GM19238 (cell line): ENCODE results near the gene ARFGAP1.

ENCODE experiments used
- DNase-seq: peaks from one replicate; pipeline ENCODE4 v3.0.0; 2011; ENCODE audit warnings: low spot score; ENCODE audit not compliant: insufficient read length

The ARFGAP1 gene

DNA sequence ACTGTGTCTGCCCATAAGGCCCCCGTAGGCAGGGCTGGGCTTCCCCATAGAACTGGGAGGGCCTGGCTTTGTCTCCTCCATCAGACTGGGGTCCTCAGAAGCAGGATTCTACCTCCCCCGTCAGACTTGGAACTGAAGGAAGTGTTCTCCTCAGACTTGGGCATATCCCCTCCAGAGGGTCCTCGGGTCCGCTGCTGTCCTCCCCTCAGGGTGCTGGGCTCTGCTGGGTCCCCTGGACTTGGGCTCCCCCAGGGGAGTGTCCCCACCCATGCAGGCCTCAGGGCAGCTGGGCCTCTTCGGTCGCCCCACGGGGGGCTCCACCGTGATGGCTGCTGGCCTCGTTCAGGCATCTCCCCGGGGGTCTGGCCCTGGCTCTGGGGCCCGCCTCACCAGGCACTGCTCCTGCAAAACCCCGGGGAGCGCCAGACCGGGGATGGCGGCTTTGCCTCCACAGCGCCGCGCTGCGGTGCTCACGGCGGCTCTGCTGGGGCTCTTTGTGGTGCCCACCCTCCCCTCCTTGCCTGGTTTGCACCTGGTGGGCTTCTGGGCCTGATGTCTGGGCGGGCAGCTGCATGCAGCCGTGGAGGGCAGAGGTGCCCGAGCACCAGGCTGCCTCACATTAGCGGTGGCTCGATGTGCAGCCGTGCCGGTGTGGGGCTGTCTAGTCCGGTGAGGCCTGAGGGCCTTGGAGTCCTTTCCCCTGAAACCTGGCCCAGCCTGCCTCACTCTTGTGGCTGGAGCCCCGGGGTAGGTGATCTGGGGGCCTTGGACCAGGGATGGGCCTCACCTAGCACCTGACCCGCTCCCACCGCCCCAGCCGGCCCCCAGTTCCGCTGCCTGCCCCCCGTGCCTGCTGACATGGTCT lies 34.3 kb downstream of the ARFGAP1 start:
- no peak for DNase-seq

DNA sequence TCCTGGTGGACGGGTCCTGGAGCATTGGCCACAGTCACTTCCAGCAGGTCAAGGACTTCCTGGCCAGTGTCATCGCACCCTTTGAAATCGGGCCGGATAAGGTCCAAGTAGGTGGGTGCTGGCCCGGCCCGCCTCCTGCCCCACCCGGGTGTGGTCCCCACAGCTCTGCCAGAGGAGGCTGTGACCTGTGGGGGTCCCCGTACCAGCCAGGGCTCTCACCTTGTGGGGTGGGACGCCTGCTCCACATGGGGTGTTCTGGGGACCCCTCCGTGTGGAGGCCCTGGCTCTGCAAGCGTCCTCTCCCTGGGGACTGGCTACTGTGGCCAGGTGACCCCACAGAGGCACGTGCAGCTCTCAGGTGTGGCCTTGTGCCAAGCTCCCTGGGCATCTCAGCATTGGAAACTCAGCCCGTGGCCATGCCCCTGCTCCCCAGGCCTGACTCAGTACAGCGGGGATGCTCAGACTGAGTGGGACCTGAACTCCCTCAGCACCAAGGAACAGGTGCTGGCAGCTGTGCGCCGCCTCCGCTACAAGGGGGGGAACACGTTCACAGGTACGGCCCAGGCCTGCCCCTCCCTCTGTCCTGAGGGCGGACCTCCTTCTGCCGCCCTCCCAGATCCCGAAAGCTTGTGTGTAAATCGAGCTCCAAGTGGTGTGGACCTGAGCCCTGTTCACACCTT lies 35.1 kb downstream of the ARFGAP1 start:
- no peak for DNase-seq

DNA sequence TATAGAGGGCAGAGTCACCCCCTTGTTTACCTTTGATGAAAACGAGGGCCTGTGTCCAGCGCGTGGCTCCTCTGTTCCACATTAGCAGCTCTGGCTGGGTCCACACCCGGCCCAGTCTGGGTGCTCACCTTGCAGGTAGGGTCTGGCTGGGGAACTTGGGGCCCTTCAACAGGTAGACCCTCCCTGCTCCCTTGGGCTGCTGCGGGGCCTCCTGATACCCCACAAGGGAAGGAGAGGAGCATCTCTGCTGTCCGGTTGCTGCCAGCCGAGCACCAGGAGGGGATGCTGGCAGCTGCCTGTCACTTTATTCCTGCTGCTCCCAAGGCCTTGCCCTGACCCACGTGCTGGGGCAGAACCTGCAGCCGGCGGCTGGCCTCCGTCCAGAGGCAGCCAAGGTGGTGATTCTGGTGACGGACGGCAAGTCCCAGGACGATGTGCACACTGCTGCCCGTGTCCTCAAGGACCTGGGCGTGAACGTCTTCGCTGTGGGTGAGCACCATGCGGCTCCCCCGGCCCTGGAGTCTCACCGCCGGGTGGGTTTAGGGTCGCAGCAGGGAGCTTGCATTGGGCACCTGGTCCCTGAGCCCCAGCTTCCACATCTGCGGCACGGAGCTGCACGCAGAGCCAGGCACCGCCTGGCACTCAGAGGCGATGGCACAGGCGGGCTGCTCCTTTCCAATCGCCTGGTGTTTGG lies 35.8 kb downstream of the ARFGAP1 start:
- DNase-seq: no peak

DNA sequence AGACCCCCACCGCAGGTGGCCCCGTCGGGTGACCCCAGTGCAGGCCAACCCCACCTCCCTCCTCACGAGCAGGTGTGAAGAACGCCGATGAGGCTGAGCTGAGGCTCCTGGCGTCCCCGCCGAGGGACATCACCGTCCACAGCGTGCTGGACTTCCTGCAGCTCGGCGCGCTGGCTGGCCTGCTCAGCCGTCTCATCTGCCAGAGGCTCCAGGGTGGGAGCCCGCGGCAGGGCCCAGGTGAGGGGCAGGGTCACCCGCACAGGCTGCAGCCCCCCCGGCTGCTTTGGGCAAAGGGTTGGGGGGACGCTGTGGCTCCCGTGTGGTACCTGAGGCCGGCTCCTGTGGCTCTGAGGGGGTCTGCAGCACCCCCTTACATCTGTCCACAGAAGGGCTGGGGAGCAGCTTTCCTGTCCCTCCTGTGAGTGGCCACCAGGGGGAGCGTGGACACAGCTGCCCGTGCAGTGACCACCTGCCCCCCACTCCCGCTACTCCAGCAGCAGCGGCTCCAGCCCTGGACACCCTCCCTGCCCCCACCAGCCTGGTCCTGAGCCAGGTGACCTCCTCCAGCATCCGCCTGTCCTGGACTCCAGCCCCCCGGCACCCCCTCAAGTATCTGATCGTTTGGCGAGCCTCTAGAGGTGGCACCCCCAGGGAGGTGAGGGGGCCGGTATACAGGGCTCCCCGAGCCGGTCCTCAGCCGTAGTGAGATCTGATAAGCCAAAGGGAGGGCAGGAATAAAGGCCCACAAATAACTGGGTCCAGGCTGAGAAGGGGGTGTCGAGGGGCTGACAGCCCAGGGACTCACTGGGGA lies 36.9 kb downstream of the ARFGAP1 start:
- DNase-seq: no peak

- no peak for DNase-seq
Measured at GRCh38 chr20:63310265-63310991, 37.8 kb downstream of the ARFGAP1 start.

DNA sequence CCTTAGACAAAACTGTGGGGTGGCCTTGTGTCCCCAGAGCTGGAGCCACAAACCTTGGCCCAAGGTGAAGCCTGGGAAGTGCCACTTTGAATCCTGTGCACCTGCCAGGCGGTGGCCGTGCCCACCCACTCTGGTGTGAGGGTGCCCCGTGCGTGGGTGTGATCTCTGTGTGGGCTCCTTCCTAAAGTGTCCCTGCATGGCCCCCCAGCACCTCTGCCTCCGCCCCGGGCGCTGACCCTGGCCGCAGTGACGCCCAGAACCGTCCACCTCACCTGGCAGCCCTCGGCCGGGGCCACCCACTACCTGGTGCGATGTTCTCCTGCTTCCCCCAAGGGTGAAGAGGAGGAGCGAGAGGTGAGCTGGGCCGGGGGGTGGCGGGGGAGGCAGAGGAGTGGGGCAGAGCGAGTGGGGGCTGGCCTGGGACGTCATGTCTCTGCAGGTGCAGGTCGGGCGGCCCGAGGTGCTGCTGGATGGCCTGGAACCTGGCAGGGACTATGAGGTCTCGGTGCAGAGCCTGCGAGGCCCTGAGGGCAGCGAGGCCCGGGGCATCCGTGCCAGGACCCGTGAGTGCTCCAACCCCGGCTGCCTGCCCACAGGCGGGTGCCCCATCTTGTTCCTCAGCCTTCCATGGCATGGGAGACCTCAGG lies 38.7 kb downstream of the ARFGAP1 start:
- DNase-seq: no peak

DNA sequence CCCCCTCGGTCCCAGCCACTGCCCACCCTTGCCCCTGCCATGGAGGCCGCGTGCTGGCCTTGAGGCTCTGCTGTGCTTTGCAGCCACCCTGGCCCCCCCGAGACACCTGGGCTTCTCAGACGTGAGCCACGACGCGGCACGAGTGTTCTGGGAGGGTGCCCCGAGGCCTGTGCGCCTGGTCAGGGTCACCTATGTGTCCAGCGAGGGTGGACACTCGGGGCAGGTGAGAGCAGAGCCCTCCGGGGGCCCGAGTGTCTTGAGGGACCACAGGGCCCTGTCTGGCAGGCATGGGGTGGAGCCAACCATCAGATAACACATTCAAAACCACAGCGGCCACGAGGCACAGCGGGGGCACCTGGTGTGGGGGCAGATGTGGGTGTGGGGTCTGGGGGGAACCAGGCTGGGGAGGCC lies 39.2 kb downstream of the ARFGAP1 start:
- no peak for DNase-seq

DNA sequence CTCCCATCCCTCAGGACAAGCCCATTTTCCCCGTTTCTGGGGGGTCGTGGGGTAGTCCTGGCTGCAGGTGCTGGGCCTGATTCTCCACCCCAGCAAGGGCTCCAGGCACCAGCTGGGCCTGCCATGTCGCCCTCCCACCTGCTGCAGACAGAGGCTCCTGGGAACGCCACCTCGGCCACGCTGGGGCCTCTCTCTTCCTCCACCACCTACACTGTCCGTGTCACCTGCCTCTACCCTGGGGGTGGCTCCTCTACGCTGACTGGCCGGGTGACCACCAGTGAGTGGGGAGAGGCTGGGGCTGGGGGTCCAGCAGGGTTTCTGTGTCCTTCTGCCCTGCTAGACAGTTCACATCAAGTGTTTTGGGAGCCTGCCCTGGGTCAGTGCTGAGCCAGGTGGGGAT lies 39.7 kb downstream of the ARFGAP1 start:
- no peak for DNase-seq

GRCh38 chr20:63312690-63313348 lies 40.2 kb downstream of the ARFGAP1 start:
- DNase-seq: no peak

GRCh38 chr20:63313349-63314014 lies 40.9 kb downstream of the ARFGAP1 start:
- no peak for DNase-seq

DNA sequence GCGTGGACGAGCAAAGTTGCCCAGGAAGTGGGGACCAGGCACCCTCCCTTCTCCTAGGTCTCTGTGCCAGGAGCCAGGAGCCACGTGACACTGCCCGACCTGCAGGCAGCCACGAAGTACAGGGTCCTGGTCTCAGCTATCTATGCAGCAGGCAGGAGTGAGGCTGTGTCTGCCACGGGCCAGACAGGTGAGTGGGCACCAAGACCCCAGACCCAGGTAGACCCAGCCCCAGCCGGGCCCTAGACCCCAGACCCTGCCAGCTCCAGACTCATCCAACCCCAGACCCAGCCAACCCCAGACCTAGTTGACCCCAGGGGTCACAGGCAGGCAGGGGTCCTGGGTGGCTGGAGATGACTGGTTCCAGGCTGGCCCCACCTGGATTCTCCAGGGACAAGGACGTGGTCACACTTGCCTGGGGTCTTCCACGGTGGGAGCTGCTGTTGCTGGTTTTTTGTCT lies 41.4 kb downstream of the ARFGAP1 start:
- DNase-seq: no peak

GRCh38 chr20:63314566-63315239 lies 42.1 kb downstream of the ARFGAP1 start:
- no peak for DNase-seq

DNA sequence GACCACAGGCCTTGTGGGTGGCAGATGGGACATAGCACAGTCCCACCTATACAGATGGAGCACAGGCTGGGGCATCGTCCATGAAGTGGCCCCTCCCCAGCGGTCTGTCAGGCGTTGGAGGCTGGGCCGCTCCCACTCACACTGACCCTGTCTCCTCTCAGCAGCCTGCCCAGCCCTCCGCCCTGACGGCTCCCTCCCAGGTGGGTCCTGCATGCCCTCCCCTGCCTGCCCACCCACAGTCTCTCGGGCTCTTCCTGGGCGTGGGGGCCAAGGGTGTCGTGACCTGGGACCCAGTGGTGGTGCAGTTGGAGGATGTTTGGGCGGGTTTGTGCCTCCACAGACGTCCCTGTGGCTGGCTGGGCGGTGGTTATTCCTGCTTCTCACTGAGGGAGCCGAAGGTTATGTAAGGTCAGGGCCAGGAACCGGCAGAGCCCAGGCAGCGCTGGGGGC lies 42.7 kb downstream of the ARFGAP1 start:
- no peak for DNase-seq

DNA sequence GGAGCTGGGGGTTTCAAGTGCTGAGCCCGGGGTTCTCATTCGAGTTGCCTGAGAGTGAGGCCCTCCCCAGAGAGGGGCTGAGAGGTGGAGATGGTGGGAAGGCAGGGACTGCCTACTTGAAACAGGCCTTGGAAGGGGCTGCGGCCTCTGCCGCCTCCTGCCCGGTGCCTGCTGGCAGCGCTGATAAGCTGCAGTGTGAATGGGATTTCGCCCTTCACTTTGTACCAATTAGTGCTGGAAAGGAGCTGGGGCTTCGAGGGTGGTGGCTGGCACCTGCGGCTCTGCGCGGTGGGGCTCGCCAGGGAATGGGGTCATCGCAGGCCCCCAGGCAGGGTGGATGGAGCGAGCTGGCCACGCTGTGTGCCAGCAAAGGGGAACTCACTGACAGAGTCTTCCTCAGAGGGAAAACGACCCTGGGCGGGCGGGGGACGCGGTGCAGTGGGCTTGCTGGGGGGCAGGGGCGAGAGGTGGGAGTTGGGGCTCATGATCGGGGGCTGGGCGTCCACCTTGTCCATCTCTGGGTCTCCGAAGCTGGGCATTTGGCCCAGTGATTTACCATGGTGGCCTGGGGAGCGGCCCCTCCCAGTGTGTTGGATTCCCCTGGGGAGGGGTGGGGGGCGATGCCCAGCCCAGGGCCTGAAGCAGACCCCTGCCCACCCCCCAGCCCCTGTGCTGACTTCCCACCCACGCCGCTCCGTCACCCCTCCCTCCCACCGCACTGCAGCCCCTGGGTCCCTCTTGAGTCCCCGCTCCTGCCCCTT lies 43.3 kb downstream of the ARFGAP1 start:
- DNase-seq: no peak

DNA sequence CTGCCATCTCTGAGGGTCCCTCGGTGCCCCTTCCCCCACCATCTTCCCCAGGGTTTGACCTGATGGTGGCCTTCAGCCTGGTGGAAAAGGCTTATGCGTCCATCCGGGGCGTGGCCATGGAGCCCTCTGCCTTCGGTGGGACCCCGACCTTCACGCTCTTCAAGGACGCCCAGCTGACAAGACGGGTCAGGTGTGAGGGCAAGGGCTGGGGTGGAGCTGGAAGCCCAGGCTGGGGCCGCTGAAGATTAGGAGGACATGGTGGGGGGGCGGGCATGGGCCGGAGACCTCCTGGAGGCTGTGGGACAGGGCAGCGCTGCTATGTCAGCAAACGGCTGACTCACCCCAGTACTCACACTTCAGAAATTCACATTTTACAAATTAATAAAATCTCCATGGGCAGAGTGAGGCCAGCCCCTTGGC lies 43.9 kb downstream of the ARFGAP1 start:
- no peak for DNase-seq

DNA sequence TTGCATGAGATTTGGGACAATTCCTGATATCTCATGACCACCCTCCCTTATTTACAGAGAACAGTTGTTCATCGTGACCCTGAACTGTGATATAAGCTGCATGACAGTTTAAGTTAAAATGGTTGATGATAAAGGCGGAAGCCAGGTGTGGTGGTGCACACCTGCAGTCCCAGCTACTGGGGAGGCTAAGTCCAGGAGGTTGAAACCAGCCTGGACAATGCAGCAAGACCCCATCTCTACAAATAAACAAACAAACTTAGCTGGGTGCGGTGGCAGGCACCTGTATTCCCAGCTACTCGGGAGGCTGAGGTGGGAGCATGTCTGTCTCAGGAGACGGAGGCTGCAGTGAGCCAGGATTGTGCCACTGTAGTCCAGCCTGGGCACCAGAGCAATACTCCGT lies 44.4 kb downstream of the ARFGAP1 start:
- DNase-seq: no peak

DNA sequence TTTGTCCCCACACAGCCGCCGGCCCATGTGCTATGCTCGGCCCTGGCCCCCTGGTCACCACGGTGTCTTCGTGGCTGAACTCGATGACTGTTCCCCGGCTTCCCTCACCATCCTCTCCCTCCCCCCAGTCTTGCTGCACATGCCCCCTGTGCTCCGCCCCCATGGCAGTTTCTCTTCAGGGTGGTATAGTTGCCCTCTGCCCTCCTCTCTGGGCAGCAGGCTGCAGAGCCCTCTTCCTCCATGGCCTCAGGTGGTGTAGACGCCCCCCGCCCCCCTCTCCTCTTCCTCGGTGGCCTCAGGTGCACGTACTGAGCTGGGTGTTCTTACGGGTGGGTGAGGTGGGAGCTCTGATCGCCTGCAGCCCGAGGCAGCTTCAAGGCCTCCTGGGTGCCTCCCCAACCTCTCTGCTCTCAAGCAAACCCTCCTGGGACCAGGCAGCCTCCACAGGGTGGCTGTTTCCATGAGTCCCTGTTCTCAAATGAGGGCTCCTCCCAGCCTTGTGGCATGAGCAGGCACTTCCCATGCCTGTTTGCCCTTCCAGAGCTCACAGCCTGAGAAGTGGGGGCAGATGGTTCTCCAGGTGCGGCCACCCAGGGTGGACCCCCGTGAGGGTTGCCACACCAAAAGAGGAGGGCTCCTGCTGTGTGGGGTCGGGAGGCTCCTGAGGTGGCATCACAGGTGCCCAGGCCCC lies 45.1 kb downstream of the ARFGAP1 start:
- DNase-seq: no peak
